ENCODE data around the gene NUTM2G.
"Not testable (repeated sequence)": the region's sequence is repeated elsewhere in the genome, so short reads cannot be mapped to it uniquely, and the experiment has no call there.

DNA sequence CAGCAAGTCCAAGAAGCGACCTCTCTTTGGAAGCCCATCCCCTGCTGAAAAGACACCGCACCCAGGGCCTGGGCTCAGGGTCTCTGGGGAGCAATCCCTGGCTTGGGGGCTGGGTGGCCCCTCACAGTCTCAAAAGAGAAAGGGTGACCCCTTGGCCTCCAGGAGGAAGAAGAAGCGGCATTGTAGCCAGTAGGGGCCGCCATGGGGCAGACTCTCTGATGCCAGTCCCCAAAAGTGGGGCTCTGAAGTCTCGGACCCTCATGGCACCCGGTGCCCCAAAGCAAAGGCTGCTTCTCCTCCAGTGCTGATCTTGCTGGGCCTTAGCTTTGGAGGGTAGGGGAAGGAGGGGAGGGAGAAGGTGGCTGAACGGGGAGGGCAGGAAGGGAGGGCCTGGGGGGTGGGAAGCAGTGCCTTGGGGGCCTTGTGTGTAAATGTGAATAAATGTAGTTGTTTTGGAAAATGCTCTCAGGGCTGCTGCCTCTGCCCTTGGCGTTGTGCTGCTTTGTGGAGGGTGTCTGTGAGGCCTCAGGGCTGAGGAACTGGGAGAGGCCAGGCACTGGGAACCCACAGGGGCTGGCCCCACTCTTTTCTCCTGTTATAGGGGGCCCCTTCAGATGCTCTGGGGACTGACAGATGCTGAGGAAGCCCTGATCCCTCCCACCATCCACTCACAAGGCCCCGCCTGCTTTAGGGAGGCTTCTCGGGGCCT is 10.5 kb downstream of the NUTM2G start:
- not testable (repeated sequence) for TF ChIP-seq POLR2A (IDR thresholded peaks at IDR 0.05; ENCODE audit: low read length); JUN (IDR thresholded peaks at IDR 0.05); RFX5 (IDR thresholded peaks at IDR 0.05); EP300 (IDR thresholded peaks at IDR 0.05)
- TF ChIP-seq, protein P1, sequence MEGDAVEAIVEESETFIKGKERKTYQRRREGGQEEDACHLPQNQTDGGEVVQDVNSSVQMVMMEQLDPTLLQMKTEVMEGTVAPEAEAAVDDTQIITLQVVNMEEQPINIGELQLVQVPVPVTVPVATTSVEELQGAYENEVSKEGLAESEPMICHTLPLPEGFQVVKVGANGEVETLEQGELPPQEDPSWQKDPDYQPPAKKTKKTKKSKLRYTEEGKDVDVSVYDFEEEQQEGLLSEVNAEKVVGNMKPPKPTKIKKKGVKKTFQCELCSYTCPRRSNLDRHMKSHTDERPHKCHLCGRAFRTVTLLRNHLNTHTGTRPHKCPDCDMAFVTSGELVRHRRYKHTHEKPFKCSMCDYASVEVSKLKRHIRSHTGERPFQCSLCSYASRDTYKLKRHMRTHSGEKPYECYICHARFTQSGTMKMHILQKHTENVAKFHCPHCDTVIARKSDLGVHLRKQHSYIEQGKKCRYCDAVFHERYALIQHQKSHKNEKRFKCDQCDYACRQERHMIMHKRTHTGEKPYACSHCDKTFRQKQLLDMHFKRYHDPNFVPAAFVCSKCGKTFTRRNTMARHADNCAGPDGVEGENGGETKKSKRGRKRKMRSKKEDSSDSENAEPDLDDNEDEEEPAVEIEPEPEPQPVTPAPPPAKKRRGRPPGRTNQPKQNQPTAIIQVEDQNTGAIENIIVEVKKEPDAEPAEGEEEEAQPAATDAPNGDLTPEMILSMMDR (IDR thresholded peaks at IDR 0.05) = not testable (repeated sequence)

Measured in A549 (cell line).